Keratinocyte (primary cell): ENCODE results near the gene GOLGA6L7. TPM values are rescaled to one million over a fixed set of nuclear protein-coding genes. Genes with fewer than 3 reads are reported as not detected.

Source experiments
- DNase-seq: peaks from one replicate; pipeline ENCODE4 v3.0.0-alpha.2; 2011; ENCODE audit warnings: low read depth, missing footprints, low spot score
- FAIRE-seq: peaks from 2 replicates; lab custom pipeline; 2011; peaks lifted over from hg19 to GRCh38; lab: Jason Lieb, UNC
- H2AFZ ChIP-seq: 2 replicates; pipeline ENCODE4 v1.6.0; 2012; ENCODE audit warnings: low read length, control low read depth, inconsistent platforms; ENCODE audit not compliant: control insufficient read depth
- H3K27ac ChIP-seq: 2 replicates; pipeline ENCODE4 v1.5.1; 2011; ENCODE audit warnings: low read length; ENCODE audit not compliant: control insufficient read depth, insufficient read depth
- H3K27me3 ChIP-seq: 3 replicates; pipeline ENCODE4 v1.6.0; 2011; ENCODE audit warnings: low read length; ENCODE audit not compliant: control insufficient read depth, insufficient read depth; ENCODE audit errors: extremely low read depth
- H3K36me3 ChIP-seq, 2 experiments: 2 replicates in 1 of 2; 3 replicates in 1 of 2; pipeline ENCODE4 v1.5.1; 2011; ENCODE audit warnings: low read length in 2 of 2, mild to moderate bottlenecking in 1 of 2; ENCODE audit not compliant: control insufficient read depth in 2 of 2, insufficient read depth in 2 of 2; ENCODE audit errors: extremely low read depth in 1 of 2
- H3K4me1 ChIP-seq: 3 replicates; pipeline ENCODE4 v1.5.1; 2011; ENCODE audit warnings: low read length; ENCODE audit not compliant: control insufficient read depth, insufficient read depth; ENCODE audit errors: extremely low read depth
- H3K4me2 ChIP-seq: 3 replicates; pipeline ENCODE4 v1.6.0; 2011; ENCODE audit warnings: low read depth, low read length; ENCODE audit not compliant: control insufficient read depth, insufficient read depth; ENCODE audit errors: extremely low read depth
- H3K4me3 ChIP-seq, 3 experiments: fragments of 200-600 bp in 1 of 3; sonication (generic) in 1 of 3; 2 replicates in 2 of 3; 3 replicates in 1 of 3; pipeline ENCODE4 v1.5.1; 2011 to 2016; ENCODE audit warnings: low read length in 3 of 3, mild to moderate bottlenecking in 3 of 3, control low read depth in 2 of 3, inconsistent platforms in 1 of 3, low read depth in 1 of 3, mixed read lengths in 1 of 3, mixed run types in 1 of 3, moderate library complexity in 1 of 3; ENCODE audit not compliant: control insufficient read depth in 2 of 3, insufficient read depth in 2 of 3; ENCODE audit errors: extremely low read depth in 1 of 3
- H3K79me2 ChIP-seq: 2 replicates; pipeline ENCODE4 v1.6.0; 2012; ENCODE audit warnings: low read length; ENCODE audit not compliant: control insufficient read depth, insufficient read depth
- H3K9ac ChIP-seq: 3 replicates; pipeline ENCODE4 v1.6.0; 2011; ENCODE audit warnings: low read length; ENCODE audit not compliant: control insufficient read depth, insufficient read depth; ENCODE audit errors: extremely low read depth
- H3K9me1 ChIP-seq: 3 replicates; pipeline ENCODE4 v1.6.0; 2011; ENCODE audit warnings: low read length; ENCODE audit not compliant: control insufficient read depth, insufficient read depth; ENCODE audit errors: extremely low read depth
- H3K9me3 ChIP-seq: 2 replicates; pipeline ENCODE4 v1.5.1; 2012; ENCODE audit warnings: low read depth, low read length; ENCODE audit not compliant: control insufficient read depth
- H4K20me1 ChIP-seq: 3 replicates; pipeline ENCODE4 v1.6.0; 2011; ENCODE audit warnings: low read length; ENCODE audit not compliant: control insufficient read depth, insufficient read depth; ENCODE audit errors: extremely low read depth
- EZH2 ChIP-seq: IDR thresholded peaks from one replicate; pipeline ENCODE4 v1.6.1; 2012; ENCODE audit warnings: inconsistent platforms, mild to moderate bottlenecking, low read length, moderate library complexity
- dilution Hi-C: fragments of 300-500 bp; cut with MboI; formaldehyde crosslinking; loops from one replicate; pipeline ENCODE4 v1.7.0; 2020; ENCODE audit warnings: low sequenced_read_pairs; ENCODE audit not compliant: extremely low pct_ligation_motif_present
- polyA plus RNA-seq, 5 experiments: library from polyadenylated mRNA; depleted of rRNA in 3 of 5; stranded (reverse) in 3 of 5; stranded (forward) in 1 of 5; unstranded in 1 of 5; fragments of >200 nt; gene quantifications; 1 replicate in 1 of 5; 2 replicates in 3 of 5; 3 replicates in 1 of 5; pipeline versions ENCODE4 v1.2.1 to v1.2.3, GENCODE V29; 2011 to 2012; ENCODE audit warnings: missing spikeins in 2 of 5, low read depth in 1 of 5, low replicate concordance in 1 of 5
- TF ChIP-seq, protein P1 (sequence below), 3 experiments: IDR thresholded peaks in 1 of 3; conservative IDR thresholded peaks in 1 of 3; optimal IDR thresholded peaks in 1 of 3; 2 replicates in 2 of 3; 3 replicates in 1 of 3; pipeline versions ENCODE3 to v1.5.1; 2011; ENCODE audit warnings: low read length in 3 of 3, mild to moderate bottlenecking in 3 of 3, moderate library complexity in 2 of 3, control low read depth in 1 of 3, inconsistent platforms in 1 of 3; ENCODE audit not compliant: insufficient read depth in 2 of 3; ENCODE audit errors: extremely low read depth in 1 of 3

The GOLGA6L7 gene
- polyA plus RNA-seq, 1 donor (not counting 4 experiments of a cell fraction or from before 2014, with no cell fraction given): not detected

DNA sequence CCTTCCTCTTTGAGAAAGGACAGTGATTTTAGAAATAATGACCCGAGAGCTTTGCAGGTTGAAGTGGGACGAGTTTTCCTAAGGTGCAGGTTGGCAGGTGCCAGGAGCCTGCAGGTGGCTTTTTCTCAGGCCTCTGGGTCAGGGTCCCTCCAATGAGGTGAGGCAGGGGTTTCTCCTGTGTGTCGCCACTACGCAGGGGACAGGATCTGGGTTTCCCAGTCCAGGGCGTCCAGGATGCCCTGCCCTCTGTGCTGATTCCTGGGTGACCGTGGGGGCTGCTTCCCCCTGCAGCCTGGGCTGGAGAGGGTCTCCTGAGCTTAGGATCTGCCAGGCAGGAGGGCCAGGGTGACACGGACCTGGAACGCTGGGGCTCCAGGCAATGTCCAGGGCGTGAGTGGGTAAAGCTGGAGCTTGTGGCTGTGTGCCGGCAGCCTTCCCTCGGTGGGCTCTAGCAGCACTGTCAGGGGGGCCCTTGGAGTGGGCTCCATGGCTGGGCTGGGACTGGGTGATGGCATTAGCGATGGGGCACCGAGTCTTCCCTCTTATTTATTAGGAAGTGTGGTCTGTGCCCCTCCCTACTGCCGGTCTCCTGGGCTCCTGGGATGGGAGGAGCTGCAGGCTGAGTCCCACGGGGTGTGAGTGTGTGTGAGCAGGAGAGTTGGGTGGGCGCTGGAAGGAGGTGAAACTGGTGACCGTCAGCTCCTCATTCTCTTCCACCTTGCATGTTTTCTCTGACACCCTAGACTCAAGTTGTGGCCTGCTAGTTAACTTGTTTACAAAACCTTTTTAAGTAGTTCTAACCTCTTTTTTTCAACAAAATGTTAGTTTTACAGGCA lies 39.1 kb upstream of the GOLGA6L7 start:
- no peak for FAIRE-seq

DNA sequence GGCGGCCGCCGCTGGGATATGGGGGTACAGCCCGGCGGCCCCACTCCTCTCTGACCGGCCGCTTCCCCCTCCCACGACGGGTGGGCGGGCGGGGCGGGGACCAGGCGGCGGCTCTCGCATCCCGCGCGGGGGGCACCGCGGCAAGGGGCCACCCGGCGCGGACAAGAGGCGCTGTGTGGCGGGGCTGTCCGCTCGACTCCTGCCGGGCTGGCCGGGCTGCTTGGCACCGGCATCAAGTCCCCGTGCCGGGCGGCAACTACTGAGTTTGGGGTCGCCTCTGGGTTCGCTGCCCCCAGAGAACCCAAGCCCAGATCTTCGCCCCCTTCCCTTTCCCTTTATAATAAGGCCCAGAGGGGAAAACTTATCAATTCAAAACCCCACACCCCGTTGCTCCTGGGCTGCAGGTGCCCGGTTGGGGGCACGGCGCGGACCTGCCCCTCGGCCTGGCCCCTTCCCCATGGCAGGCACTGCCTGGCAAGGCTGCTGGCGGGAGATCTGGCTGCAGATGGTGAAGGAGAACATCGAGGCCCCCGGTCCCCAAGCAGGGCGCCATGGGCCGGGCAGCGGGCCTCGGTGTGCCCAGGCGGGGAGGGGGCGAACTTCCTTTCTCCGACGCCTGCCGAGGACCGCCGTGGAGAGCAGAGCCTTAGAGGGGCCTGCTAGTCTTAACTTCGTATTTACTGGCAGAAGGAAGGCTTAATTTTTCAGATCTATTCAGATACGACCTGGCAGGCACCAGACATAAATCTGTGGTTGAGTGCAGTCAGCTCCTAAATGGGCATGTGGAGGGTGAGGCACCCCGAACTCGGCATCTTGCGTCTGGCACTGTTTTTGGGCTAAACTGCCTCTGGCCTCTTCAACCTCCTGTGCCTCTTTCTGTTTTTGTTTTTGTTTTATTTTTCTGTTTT lies 38.2 kb upstream of the GOLGA6L7 start:
- no peaks in the 10 kb centered on the region for H3K9me3 ChIP-seq
- H3K27me3 ChIP-seq: peaks cover 22% of the 10 kb centered on the region
- TF ChIP-seq, protein P1, sequence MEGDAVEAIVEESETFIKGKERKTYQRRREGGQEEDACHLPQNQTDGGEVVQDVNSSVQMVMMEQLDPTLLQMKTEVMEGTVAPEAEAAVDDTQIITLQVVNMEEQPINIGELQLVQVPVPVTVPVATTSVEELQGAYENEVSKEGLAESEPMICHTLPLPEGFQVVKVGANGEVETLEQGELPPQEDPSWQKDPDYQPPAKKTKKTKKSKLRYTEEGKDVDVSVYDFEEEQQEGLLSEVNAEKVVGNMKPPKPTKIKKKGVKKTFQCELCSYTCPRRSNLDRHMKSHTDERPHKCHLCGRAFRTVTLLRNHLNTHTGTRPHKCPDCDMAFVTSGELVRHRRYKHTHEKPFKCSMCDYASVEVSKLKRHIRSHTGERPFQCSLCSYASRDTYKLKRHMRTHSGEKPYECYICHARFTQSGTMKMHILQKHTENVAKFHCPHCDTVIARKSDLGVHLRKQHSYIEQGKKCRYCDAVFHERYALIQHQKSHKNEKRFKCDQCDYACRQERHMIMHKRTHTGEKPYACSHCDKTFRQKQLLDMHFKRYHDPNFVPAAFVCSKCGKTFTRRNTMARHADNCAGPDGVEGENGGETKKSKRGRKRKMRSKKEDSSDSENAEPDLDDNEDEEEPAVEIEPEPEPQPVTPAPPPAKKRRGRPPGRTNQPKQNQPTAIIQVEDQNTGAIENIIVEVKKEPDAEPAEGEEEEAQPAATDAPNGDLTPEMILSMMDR (optimal IDR thresholded peaks at IDR 0.05 in 1 of 3, IDR thresholded peaks at IDR 0.05 in 1 of 3, conservative IDR thresholded peaks at IDR 0.05 in 1 of 3; ENCODE audit: extremely low read depth in 1 of 3, insufficient read depth in 2 of 3, low read length in 3 of 3): no peak
- no peak for TF ChIP-seq EZH2
- no peaks in the 10 kb centered on the region for H3K9me1 ChIP-seq
- no peaks in the 10 kb centered on the region for H3K79me2 ChIP-seq
- peak overlapping the region; percentile 23 to 52 (median 27) for H3K4me3 ChIP-seq
- H4K20me1 ChIP-seq: no peaks in the 10 kb centered on the region
- dilution Hi-C loops: no loop called here
- no peak for FAIRE-seq
- H3K4me1 ChIP-seq: no peaks in the 10 kb centered on the region
- no peak overlapping the region for H3K27ac ChIP-seq
- H2AFZ ChIP-seq: no peak overlapping the region
- no peak overlapping the region for H3K9ac ChIP-seq
- DNase-seq: no peak
- H3K36me3 ChIP-seq: no peaks in the 10 kb centered on the region
- peak overlapping the region; percentile 27 for H3K4me2 ChIP-seq

More for the DNA sequence above, 39.1 kb upstream of the GOLGA6L7 start:
- no peak for TF ChIP-seq EZH2
- TF ChIP-seq, protein P1 (optimal IDR thresholded peaks at IDR 0.05 in 1 of 3, IDR thresholded peaks at IDR 0.05 in 1 of 3, conservative IDR thresholded peaks at IDR 0.05 in 1 of 3; ENCODE audit: extremely low read depth in 1 of 3, insufficient read depth in 2 of 3, low read length in 3 of 3): no peak
- no peaks in the 10 kb centered on the region for H3K4me1 ChIP-seq
- no peak overlapping the region for H3K4me3 ChIP-seq
- no peaks in the 10 kb centered on the region for H3K79me2 ChIP-seq
- H3K27me3 ChIP-seq: peaks cover 22% of the 10 kb centered on the region
- no peak overlapping the region for H3K4me2 ChIP-seq
- no peak for DNase-seq
- H3K9me3 ChIP-seq: no peaks in the 10 kb centered on the region
- H3K9me1 ChIP-seq: no peaks in the 10 kb centered on the region
- no peak overlapping the region for H2AFZ ChIP-seq
- dilution Hi-C loops: no loop called here
- H4K20me1 ChIP-seq: no peaks in the 10 kb centered on the region
- no peak overlapping the region for H3K27ac ChIP-seq
- H3K36me3 ChIP-seq: no peaks in the 10 kb centered on the region
- H3K9ac ChIP-seq: no peak overlapping the region
